Calu3 (cell line): Measurements from ENCODE around the gene SEL1L. TPM values are rescaled to one million over a fixed set of nuclear protein-coding genes. Genes with fewer than 3 reads are reported as not detected.

Experiments
- BruUV-seq: library from RNA; stranded (reverse); fragments of 400-500 nt; replicated peaks from 2 replicates; lab custom pipeline; 2021; lab: Mats Ljungman, UMichigan
- CTCF ChIA-PET: fragments of 300-600 bp; sonication (Branson Sonifier 250); formaldehyde crosslinking; loops from one replicate; lab custom pipeline; 2022; ENCODE audit warnings: antibody characterized with exemption; lab: Charles Lee
- DNase-seq: peaks from one replicate; pipeline ENCODE4 v3.0.0; 2022
- H3K27ac Mint-ChIP-seq: one replicate; pipeline ENCODE4 v1.8.0; 2022; ENCODE audit warnings: mixed read lengths; ENCODE audit not compliant: unreplicated experiment
- H3K27me3 Mint-ChIP-seq: one replicate; pipeline ENCODE4 v1.8.0; 2022; ENCODE audit warnings: mixed read lengths; ENCODE audit not compliant: unreplicated experiment
- H3K36me3 Mint-ChIP-seq: one replicate; pipeline ENCODE4 v1.8.0; 2022; ENCODE audit warnings: mild to moderate bottlenecking, moderate library complexity, mixed read lengths; ENCODE audit not compliant: insufficient read depth, unreplicated experiment
- H3K4me1 Mint-ChIP-seq: one replicate; pipeline ENCODE4 v1.8.0; 2022; ENCODE audit warnings: mild to moderate bottlenecking, low read depth, mixed read lengths; ENCODE audit not compliant: unreplicated experiment
- H3K4me3 Mint-ChIP-seq: one replicate; pipeline ENCODE4 v1.8.0; 2022; ENCODE audit warnings: mild to moderate bottlenecking, low read depth, moderate library complexity, mixed read lengths; ENCODE audit not compliant: unreplicated experiment
- H3K9me3 Mint-ChIP-seq: one replicate; pipeline ENCODE4 v1.8.0; 2022; ENCODE audit warnings: low read depth, mixed read lengths; ENCODE audit not compliant: unreplicated experiment
- intact Hi-C: fragments of 100-400 bp; cut with micrococcal nuclease; formaldehyde crosslinking; loops from one replicate; pipeline ENCODE4 v1.10.0; 2022; ENCODE audit not compliant: unreplicated experiment
- total RNA-seq: library from RNA; stranded (reverse); gene quantifications from 2 replicates; pipeline ENCODE4 v1.2.3, GENCODE V29; 2022
- TF ChIP-seq, protein P1 (sequence below): fragments of 200-600 bp; IDR thresholded peaks from one replicate; pipeline ENCODE4 v1.8.0; 2022; ENCODE audit warnings: antibody characterized with exemption; ENCODE audit not compliant: unreplicated experiment

Gene SEL1L
- total RNA-seq, 1 experiment from 2014 or later, result 95.4 TPM

DNA sequence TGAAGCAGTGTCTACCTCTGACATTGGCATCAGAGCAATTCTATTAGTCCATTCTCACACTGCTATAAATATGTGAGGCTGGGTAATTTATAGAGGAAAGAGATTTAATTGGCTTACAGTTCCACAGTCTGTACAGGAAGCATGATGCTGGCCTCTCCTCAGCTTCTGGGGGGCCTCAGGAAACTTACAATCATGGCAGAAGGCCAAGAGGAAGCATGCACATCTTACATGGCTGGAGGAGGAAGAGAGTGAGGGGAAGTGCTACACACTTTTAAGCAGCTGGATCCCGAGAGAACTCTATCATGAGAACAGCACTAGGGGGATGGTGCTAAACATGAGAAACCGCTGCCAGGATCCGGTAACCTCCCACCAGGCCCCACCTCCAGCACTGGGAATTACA, 25.7 kb upstream of the SEL1L start:
- H3K27ac Mint-ChIP-seq, result no peak overlapping the region
- DNase-seq, result no peak
- no peaks in the 10 kb centered on the region for H3K4me1 Mint-ChIP-seq
- no peak overlapping the region for H3K4me3 Mint-ChIP-seq
- H3K36me3 Mint-ChIP-seq, result no peaks in the 10 kb centered on the region
- TF ChIP-seq, protein P1, sequence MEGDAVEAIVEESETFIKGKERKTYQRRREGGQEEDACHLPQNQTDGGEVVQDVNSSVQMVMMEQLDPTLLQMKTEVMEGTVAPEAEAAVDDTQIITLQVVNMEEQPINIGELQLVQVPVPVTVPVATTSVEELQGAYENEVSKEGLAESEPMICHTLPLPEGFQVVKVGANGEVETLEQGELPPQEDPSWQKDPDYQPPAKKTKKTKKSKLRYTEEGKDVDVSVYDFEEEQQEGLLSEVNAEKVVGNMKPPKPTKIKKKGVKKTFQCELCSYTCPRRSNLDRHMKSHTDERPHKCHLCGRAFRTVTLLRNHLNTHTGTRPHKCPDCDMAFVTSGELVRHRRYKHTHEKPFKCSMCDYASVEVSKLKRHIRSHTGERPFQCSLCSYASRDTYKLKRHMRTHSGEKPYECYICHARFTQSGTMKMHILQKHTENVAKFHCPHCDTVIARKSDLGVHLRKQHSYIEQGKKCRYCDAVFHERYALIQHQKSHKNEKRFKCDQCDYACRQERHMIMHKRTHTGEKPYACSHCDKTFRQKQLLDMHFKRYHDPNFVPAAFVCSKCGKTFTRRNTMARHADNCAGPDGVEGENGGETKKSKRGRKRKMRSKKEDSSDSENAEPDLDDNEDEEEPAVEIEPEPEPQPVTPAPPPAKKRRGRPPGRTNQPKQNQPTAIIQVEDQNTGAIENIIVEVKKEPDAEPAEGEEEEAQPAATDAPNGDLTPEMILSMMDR, result no peak
- CTCF ChIA-PET, result no interaction called here
- no peaks in the 10 kb centered on the region for H3K9me3 Mint-ChIP-seq
- peaks cover 25% of the 10 kb centered on the region for H3K27me3 Mint-ChIP-seq
- intact Hi-C loops, result no loop called here
- BruUV-seq, result no TSS peak

DNA sequence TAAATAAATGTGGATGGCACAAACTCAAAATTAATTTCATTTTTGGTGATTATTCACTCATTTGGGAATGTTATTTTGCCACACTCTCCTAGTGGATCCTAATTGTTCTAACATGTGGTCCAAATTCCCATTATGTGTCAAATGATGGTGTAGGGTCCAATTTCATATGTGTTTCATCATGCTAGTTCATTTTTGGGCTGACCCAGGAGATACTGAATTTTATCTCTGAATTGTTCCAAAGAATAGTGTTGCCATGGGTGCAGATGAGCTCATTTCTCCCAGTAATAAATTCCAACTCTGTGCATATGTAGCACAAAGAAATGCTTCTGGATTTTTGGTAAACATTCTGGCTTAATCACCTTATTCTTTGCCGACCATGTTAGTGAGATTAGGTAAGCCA, 23.5 kb upstream of the SEL1L start:
- no peak overlapping the region for H3K4me3 Mint-ChIP-seq
- H3K27me3 Mint-ChIP-seq, result peaks cover 15% of the 10 kb centered on the region
- no peak overlapping the region for H3K27ac Mint-ChIP-seq
- no peaks in the 10 kb centered on the region for H3K36me3 Mint-ChIP-seq
- TF ChIP-seq, protein P1, result no peak
- BruUV-seq, result no TSS peak
- CTCF ChIA-PET, result no interaction called here
- intact Hi-C loops, result no loop called here
- DNase-seq, result no peak
- H3K9me3 Mint-ChIP-seq, result peaks cover 3% of the 10 kb centered on the region
- no peaks in the 10 kb centered on the region for H3K4me1 Mint-ChIP-seq

DNA sequence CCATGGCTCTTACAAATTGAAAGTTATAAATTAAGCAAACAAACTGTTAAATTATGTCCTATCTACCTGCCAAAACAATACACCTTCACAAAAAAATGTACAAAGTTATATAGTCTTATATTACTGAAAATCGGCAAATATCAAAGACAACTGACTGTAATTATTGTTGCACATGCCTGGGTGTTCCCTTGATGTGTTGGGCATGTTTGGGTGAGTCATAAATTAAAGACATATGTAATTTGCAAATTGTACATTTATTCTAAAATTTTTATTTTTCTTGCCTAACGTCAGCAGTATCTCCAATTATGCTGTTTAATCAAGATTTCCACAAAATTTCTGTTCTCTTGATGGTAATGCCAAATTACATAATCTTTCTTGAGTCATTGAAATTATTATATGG, 22.0 kb upstream of the SEL1L start:
- H3K4me3 Mint-ChIP-seq, result no peak overlapping the region

DNA sequence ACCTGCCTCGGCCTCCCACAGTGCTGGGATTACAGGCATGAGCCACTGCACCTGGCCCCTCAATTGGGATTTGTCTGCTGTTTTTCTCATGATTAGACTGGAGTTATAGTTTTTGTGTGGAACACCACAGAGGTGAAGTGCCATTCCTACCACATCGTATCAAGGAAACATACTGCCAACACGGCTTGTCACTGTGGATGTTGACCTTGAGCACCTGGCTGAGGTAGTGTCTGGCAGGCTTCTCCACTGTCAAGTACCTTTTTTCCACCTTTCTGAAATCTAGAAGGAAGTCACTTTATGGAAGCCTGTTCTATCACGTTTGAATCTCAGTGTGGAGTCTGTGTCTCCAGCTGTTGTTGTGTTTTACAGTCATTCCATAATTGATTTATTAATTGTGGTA, 21.4 kb upstream of the SEL1L start:
- TF ChIP-seq, protein P1, result no peak
- CTCF ChIA-PET, result no interaction called here
- H3K9me3 Mint-ChIP-seq, result peaks cover 3% of the 10 kb centered on the region
- H3K4me3 Mint-ChIP-seq, result no peak overlapping the region
- no peak overlapping the region for H3K27ac Mint-ChIP-seq
- BruUV-seq, result no TSS peak
- DNase-seq, result no peak
- H3K36me3 Mint-ChIP-seq, result no peaks in the 10 kb centered on the region
- intact Hi-C loops, result no loop called here
- no peaks in the 10 kb centered on the region for H3K27me3 Mint-ChIP-seq
- H3K4me1 Mint-ChIP-seq, result no peaks in the 10 kb centered on the region

More for the DNA sequence above, 22.0 kb upstream of the SEL1L start:
- DNase-seq, result no peak
- peaks cover 2% of the 10 kb centered on the region for H3K27me3 Mint-ChIP-seq
- no peaks in the 10 kb centered on the region for H3K36me3 Mint-ChIP-seq
- peaks cover 3% of the 10 kb centered on the region for H3K9me3 Mint-ChIP-seq
- no TSS peak for BruUV-seq
- CTCF ChIA-PET, result no interaction called here
- no peaks in the 10 kb centered on the region for H3K4me1 Mint-ChIP-seq
- TF ChIP-seq, protein P1, result no peak
- intact Hi-C loops, result no loop called here
- H3K27ac Mint-ChIP-seq, result no peak overlapping the region
